ENCODE measurements around the gene TUBAL3. TPM values are rescaled to one million over a fixed set of nuclear protein-coding genes. Genes with fewer than 3 reads are reported as not detected.

The TUBAL3 gene
- total and polyA plus RNA-seq, 2 donors (not counting 1 experiment from before 2014, with no cell fraction given), result not detected

GRCh38 chr10:5446390-5446926 lies 41.8 kb upstream of the TUBAL3 start:
- peak overlapping the region; percentile 60 for H2AFZ ChIP-seq (ENCODE audit: low read length)

GRCh38 chr10:5445006-5445405 lies 40.4 kb upstream of the TUBAL3 start:
- Histone ChIP-seq H3K27ac (ENCODE audit: insufficient read depth, low read length) (no peak overlapping the region), H3K4me1 (ENCODE audit: control insufficient read depth, extremely low read depth, insufficient read depth, low read length) (no peaks in the 10 kb centered on the region), H3K27me3 (ENCODE audit: control insufficient read depth, insufficient read depth, low read length) (no peaks in the 10 kb centered on the region), H2AFZ (ENCODE audit: low read length) (no peak overlapping the region), H4K20me1 (ENCODE audit: control insufficient read depth, extremely low read depth, insufficient read depth, low read length) (no peaks in the 10 kb centered on the region), H3K4me3 (replicated peaks in 1 of 4; ENCODE audit: control extremely low read depth in 1 of 4, insufficient read depth in 1 of 4, low read depth in 3 of 4, low read length in 4 of 4) (no peak overlapping the region), H3K9ac (ENCODE audit: insufficient read depth, low read length) (no peak overlapping the region), H3K36me3 (ENCODE audit: control insufficient read depth, insufficient read depth, low read length) (no peaks in the 10 kb centered on the region), H3K9me3 (ENCODE audit: control insufficient read depth, insufficient read depth, low read depth, low read length) (no peaks in the 10 kb centered on the region), H3K4me2 (ENCODE audit: extremely low read depth, insufficient read depth, low read length) (no peak overlapping the region), H3K79me2 (ENCODE audit: control insufficient read depth, insufficient read depth, low read length) (peaks cover 16% of the 10 kb centered on the region)
- no peak for DNase-seq (ENCODE audit: low read depth in 2 of 2)
- TF ChIP-seq CTCF (conservative IDR thresholded peaks at IDR 0.05 in 1 of 2, IDR thresholded peaks at IDR 0.05 in 1 of 2; ENCODE audit: low read depth in 1 of 2, low read length in 2 of 2) (no peak), EZH2 (IDR thresholded peaks at IDR 0.05; ENCODE audit: low read length, missing control alignments) (no peak)

More at GRCh38 chr10:5446390-5446926, 41.8 kb upstream of the TUBAL3 start:
- H3K36me3 ChIP-seq (ENCODE audit: control insufficient read depth, insufficient read depth, low read length), result no peaks in the 10 kb centered on the region
- H3K9me3 ChIP-seq (ENCODE audit: control insufficient read depth, insufficient read depth, low read depth, low read length), result no peaks in the 10 kb centered on the region
- peaks cover 19% of the 10 kb centered on the region for H3K79me2 ChIP-seq (ENCODE audit: control insufficient read depth, insufficient read depth, low read length)
- H3K4me3 ChIP-seq (replicated peaks in 1 of 4; ENCODE audit: control extremely low read depth in 1 of 4, insufficient read depth in 1 of 4, low read depth in 3 of 4, low read length in 4 of 4), result peak overlapping the region; percentile 68 to 95 (median 69)
- peak overlapping the region; percentile 67 for H3K27ac ChIP-seq (ENCODE audit: insufficient read depth, low read length)
- no peaks in the 10 kb centered on the region for H3K27me3 ChIP-seq (ENCODE audit: control insufficient read depth, insufficient read depth, low read length)
- peak; percentile 82 to 85 for DNase-seq (ENCODE audit: low read depth in 2 of 2)
- H3K4me1 ChIP-seq (ENCODE audit: control insufficient read depth, extremely low read depth, insufficient read depth, low read length), result no peaks in the 10 kb centered on the region
- H3K4me2 ChIP-seq (ENCODE audit: extremely low read depth, insufficient read depth, low read length), result peak overlapping the region; percentile 86
- peak overlapping the region; percentile 44 for H3K9ac ChIP-seq (ENCODE audit: insufficient read depth, low read length)
- H4K20me1 ChIP-seq (ENCODE audit: control insufficient read depth, extremely low read depth, insufficient read depth, low read length), result no peaks in the 10 kb centered on the region
- TF ChIP-seq CTCF (conservative IDR thresholded peaks at IDR 0.05 in 1 of 2, IDR thresholded peaks at IDR 0.05 in 1 of 2; ENCODE audit: low read depth in 1 of 2, low read length in 2 of 2) (no peak), EZH2 (IDR thresholded peaks at IDR 0.05; ENCODE audit: low read length, missing control alignments) (no peak)

GRCh38 chr10:5443429-5443828 lies 38.8 kb upstream of the TUBAL3 start:
- no peak for TF ChIP-seq EZH2 (IDR thresholded peaks at IDR 0.05; ENCODE audit: low read length, missing control alignments)
- no peak for TF ChIP-seq CTCF (conservative IDR thresholded peaks at IDR 0.05 in 1 of 2, IDR thresholded peaks at IDR 0.05 in 1 of 2; ENCODE audit: low read depth in 1 of 2, low read length in 2 of 2)
- Histone ChIP-seq H3K27me3 (ENCODE audit: control insufficient read depth, insufficient read depth, low read length) (no peaks in the 10 kb centered on the region), H3K36me3 (ENCODE audit: control insufficient read depth, insufficient read depth, low read length) (no peaks in the 10 kb centered on the region), H3K4me3 (replicated peaks in 1 of 4; ENCODE audit: control extremely low read depth in 1 of 4, insufficient read depth in 1 of 4, low read depth in 3 of 4, low read length in 4 of 4) (no peak overlapping the region), H2AFZ (ENCODE audit: low read length) (no peak overlapping the region), H3K9me3 (ENCODE audit: control insufficient read depth, insufficient read depth, low read depth, low read length) (no peaks in the 10 kb centered on the region), H4K20me1 (ENCODE audit: control insufficient read depth, extremely low read depth, insufficient read depth, low read length) (no peaks in the 10 kb centered on the region), H3K9ac (ENCODE audit: insufficient read depth, low read length) (no peak overlapping the region), H3K27ac (ENCODE audit: insufficient read depth, low read length) (no peak overlapping the region), H3K4me1 (ENCODE audit: control insufficient read depth, extremely low read depth, insufficient read depth, low read length) (no peaks in the 10 kb centered on the region), H3K4me2 (ENCODE audit: extremely low read depth, insufficient read depth, low read length) (no peak overlapping the region), H3K79me2 (ENCODE audit: control insufficient read depth, insufficient read depth, low read length) (peaks cover 13% of the 10 kb centered on the region)
- DNase-seq (ENCODE audit: low read depth in 2 of 2), result no peak

Data from fibroblast of lung (primary cell).